Eye (tissue), 1 donor: ENCODE measurements around the gene BARHL1.

Source experiments
- DNase-seq: peaks from one replicate; pipeline ENCODE4 v3.0.0-alpha.2; 2015

Gene BARHL1

GRCh38 chr9:132588501-132589147 lies 6.2 kb downstream of the BARHL1 start:
- DNase-seq, result peak; percentile 40

- peak; percentile 24 for DNase-seq
These were observed 7.0 kb downstream of the BARHL1 start for GRCh38 chr9:132589148-132590036.

- no peak for DNase-seq
These were observed 7.6 kb downstream of the BARHL1 start for GRCh38 chr9:132590037-132590317.

GRCh38 chr9:132590318-132591182 lies 8.1 kb downstream of the BARHL1 start:
- DNase-seq, result peak; percentile 49

- DNase-seq, result peak; percentile 27
These were observed 8.8 kb downstream of the BARHL1 start for GRCh38 chr9:132591244-132591643.

GRCh38 chr9:132591751-132592314 lies 9.4 kb downstream of the BARHL1 start:
- peak; percentile 17 for DNase-seq

- DNase-seq, result peak; percentile 25
These were observed 10.0 kb downstream of the BARHL1 start for GRCh38 chr9:132592451-132592850.

- DNase-seq, result no peak
These were observed 12.0 kb downstream of the BARHL1 start for GRCh38 chr9:132594412-132594811.

GRCh38 chr9:132595319-132595718 lies 12.9 kb downstream of the BARHL1 start:
- no peak for DNase-seq

- no peak for DNase-seq
These were observed 13.8 kb downstream of the BARHL1 start for GRCh38 chr9:132596200-132596599.

GRCh38 chr9:132597073-132597775 lies 14.8 kb downstream of the BARHL1 start:
- no peak for DNase-seq

GRCh38 chr9:132600326-132600984 lies 18.0 kb downstream of the BARHL1 start:
- no peak for DNase-seq

GRCh38 chr9:132602207-132602606 lies 19.8 kb downstream of the BARHL1 start:
- no peak for DNase-seq

- no peak for DNase-seq
These were observed 23.0 kb downstream of the BARHL1 start for GRCh38 chr9:132605387-132605786.

GRCh38 chr9:132606066-132606465 lies 23.7 kb downstream of the BARHL1 start:
- DNase-seq, result no peak

- DNase-seq, result peak; percentile 41
These were observed 26.8 kb downstream of the BARHL1 start for GRCh38 chr9:132609184-132609583.

- DNase-seq, result no peak
These were observed 27.4 kb downstream of the BARHL1 start for GRCh38 chr9:132609829-132610228.

GRCh38 chr9:132610661-132611060 lies 28.3 kb downstream of the BARHL1 start:
- no peak for DNase-seq

GRCh38 chr9:132614324-132614723 lies 31.9 kb downstream of the BARHL1 start:
- no peak for DNase-seq

GRCh38 chr9:132615774-132616173 lies 33.4 kb downstream of the BARHL1 start:
- no peak for DNase-seq

GRCh38 chr9:132616725-132617124 lies 34.3 kb downstream of the BARHL1 start:
- DNase-seq, result no peak

GRCh38 chr9:132622159-132622558 lies 39.8 kb downstream of the BARHL1 start:
- no peak for DNase-seq
